Body of pancreas (tissue), 4 donors: ENCODE results near the gene ARHGAP26.

Source experiments
- CTCF ChIP-seq, 7 experiments: fragments of 450-650 bp in 4 of 7; fragments of 200-600 bp in 3 of 7; sonication (generic) in 3 of 7; IDR thresholded peaks; one replicate each; pipeline ENCODE4 v1.5.1; 2016 to 2019; ENCODE audit warnings: antibody characterized with exemption in 7 of 7
- POLR2A ChIP-seq, 3 donors: fragments of 450-650 bp; IDR thresholded peaks; one replicate each; pipeline ENCODE4 v1.6.1; 2016; ENCODE audit warnings: antibody characterized with exemption in 3 of 3, mild to moderate bottlenecking in 2 of 3

GRCh38 chr5:142938266-142938880, 168.2 kb downstream of the ARHGAP26 start:
- TF ChIP-seq POLR2A (IDR thresholded peaks at IDR 0.05) (no peak), CTCF (IDR thresholded peaks at IDR 0.05) (no peak)
